OCI-LY3 (cell line): ENCODE data around the gene TYSND1.
"Not testable (repeated sequence)": the region's sequence is repeated elsewhere in the genome, so short reads cannot be mapped to it uniquely, and the experiment has no call there.

Source experiments
- H2AFZ ChIP-seq: fragments of 200-600, 300-600 bp; shearing (Covaris generic); 2 replicates; pipeline ENCODE4 v1.6.0; 2014; ENCODE audit warnings: antibody characterized with exemption, low read depth, low read length
- H3K27ac ChIP-seq: fragments of 200-600, 300-600 bp; sonication (generic); 2 replicates; pipeline ENCODE4 v1.5.1; 2014; ENCODE audit warnings: mild to moderate bottlenecking, low read length, moderate library complexity, mixed read lengths
- H3K27me3 ChIP-seq: fragments of 200-600, 300-600 bp; sonication (generic); 2 replicates; pipeline ENCODE4 v1.6.1; 2014; ENCODE audit warnings: low read depth, low read length, mixed read lengths
- H3K36me3 ChIP-seq: fragments of 200-600, 300-600 bp; sonication (generic); replicated peaks from 2 replicates; pipeline ENCODE3; 2014; ENCODE audit warnings: low read depth, low read length, mixed read lengths
- H3K4me1 ChIP-seq: fragments of 300-600, 200-600 bp; sonication (generic); 2 replicates; pipeline ENCODE4 v1.6.1; 2014; ENCODE audit warnings: low read length, mixed read lengths
- H3K4me2 ChIP-seq: fragments of 200-600, 300-600 bp; sonication (generic); 2 replicates; pipeline ENCODE4 v1.6.1; 2014; ENCODE audit warnings: low read length, mixed read lengths
- H3K4me3 ChIP-seq: fragments of 300-600, 200-600 bp; sonication (generic); 2 replicates; pipeline ENCODE4 v1.5.1; 2014; ENCODE audit warnings: antibody characterized with exemption, mild to moderate bottlenecking, low read length, moderate library complexity
- H3K79me2 ChIP-seq: fragments of 300-600, 200-600 bp; shearing (Covaris generic); 2 replicates; pipeline ENCODE4 v1.6.1; 2014; ENCODE audit warnings: mild to moderate bottlenecking, low read length, mixed read lengths
- H3K9ac ChIP-seq: fragments of 300-600, 200-600 bp; shearing (Covaris generic); 2 replicates; pipeline ENCODE4 v1.6.0; 2014; ENCODE audit warnings: mild to moderate bottlenecking, low read length, moderate library complexity
- H3K9me3 ChIP-seq: fragments of 200-600, 300-600 bp; shearing (Covaris generic); 2 replicates; pipeline ENCODE4 v1.6.1; 2014; ENCODE audit warnings: low read length, mixed read lengths; ENCODE audit not compliant: insufficient read depth
- H4K20me1 ChIP-seq: fragments of 200-600, 300-600 bp; sonication (generic); 2 replicates; pipeline ENCODE4 v1.6.1; 2016; ENCODE audit warnings: low read length, mixed read lengths; ENCODE audit not compliant: insufficient read depth
- CTCF ChIP-seq: fragments of 200-600, 300-600 bp; sonication (generic); IDR thresholded peaks from 2 replicates; pipeline ENCODE4 v1.5.1; 2014; ENCODE audit warnings: antibody characterized with exemption, low read length, low read depth
- EZH2phosphoT487 ChIP-seq: fragments of 200-600 bp; shearing (Covaris generic); IDR thresholded peaks from 2 replicates; pipeline ENCODE4 v1.6.1; 2018; ENCODE audit warnings: antibody characterized with exemption, mixed run types, low read depth

TYSND1 gene

GRCh38 chr10:70188768-70189167 is 42.3 kb upstream of the TYSND1 start:
- H3K4me3 ChIP-seq: no peak overlapping the region
- no peak overlapping the region for H2AFZ ChIP-seq
- no peaks in the 10 kb centered on the region for H4K20me1 ChIP-seq
- no peak overlapping the region for H3K9ac ChIP-seq
- no peaks in the 10 kb centered on the region for H3K36me3 ChIP-seq
- no peaks in the 10 kb centered on the region for H3K79me2 ChIP-seq
- H3K27ac ChIP-seq: no peak overlapping the region
- no peaks in the 10 kb centered on the region for H3K9me3 ChIP-seq
- no peaks in the 10 kb centered on the region for H3K27me3 ChIP-seq
- no peak for TF ChIP-seq CTCF
- no peak overlapping the region for H3K4me2 ChIP-seq
- H3K4me1 ChIP-seq: no peaks in the 10 kb centered on the region

GRCh38 chr10:70186571-70186970 is 40.1 kb upstream of the TYSND1 start:
- no peak overlapping the region for H3K9ac ChIP-seq
- H3K27ac ChIP-seq: no peak overlapping the region
- no peaks in the 10 kb centered on the region for H4K20me1 ChIP-seq
- no peaks in the 10 kb centered on the region for H3K36me3 ChIP-seq
- no peak overlapping the region for H2AFZ ChIP-seq
- no peaks in the 10 kb centered on the region for H3K27me3 ChIP-seq
- no peak overlapping the region for H3K4me3 ChIP-seq
- H3K79me2 ChIP-seq: no peaks in the 10 kb centered on the region
- TF ChIP-seq EZH2phosphoT487: no peak
- TF ChIP-seq CTCF: no peak
- no peak overlapping the region for H3K4me2 ChIP-seq
- no peaks in the 10 kb centered on the region for H3K9me3 ChIP-seq
- no peaks in the 10 kb centered on the region for H3K4me1 ChIP-seq

GRCh38 chr10:70186090-70186489 is 39.6 kb upstream of the TYSND1 start:
- H2AFZ ChIP-seq: no peak overlapping the region
- TF ChIP-seq EZH2phosphoT487: no peak
- no peak for TF ChIP-seq CTCF
- H3K27ac ChIP-seq: no peak overlapping the region
- H3K79me2 ChIP-seq: no peaks in the 10 kb centered on the region
- H3K9me3 ChIP-seq: no peaks in the 10 kb centered on the region
- H3K9ac ChIP-seq: no peak overlapping the region
- no peaks in the 10 kb centered on the region for H3K4me1 ChIP-seq
- H4K20me1 ChIP-seq: no peaks in the 10 kb centered on the region
- H3K36me3 ChIP-seq: no peaks in the 10 kb centered on the region
- H3K27me3 ChIP-seq: no peaks in the 10 kb centered on the region
- no peak overlapping the region for H3K4me2 ChIP-seq
- H3K4me3 ChIP-seq: no peak overlapping the region

- Histone ChIP-seq H3K4me2 (no peak overlapping the region), H3K4me3 (no peak overlapping the region), H3K9me3 (no peaks in the 10 kb centered on the region), H4K20me1 (no peaks in the 10 kb centered on the region), H3K79me2 (no peaks in the 10 kb centered on the region), H3K36me3 (no peaks in the 10 kb centered on the region), H3K27me3 (no peaks in the 10 kb centered on the region), H2AFZ (no peak overlapping the region), H3K27ac (no peak overlapping the region), H3K4me1 (no peaks in the 10 kb centered on the region), H3K9ac (no peak overlapping the region)
- TF ChIP-seq CTCF: no peak
- no peak for TF ChIP-seq EZH2phosphoT487
Observed at GRCh38 chr10:70183304-70183703, 36.8 kb upstream of the TYSND1 start.

- H3K4me2 ChIP-seq, H3K27me3 ChIP-seq, H3K36me3 ChIP-seq, H4K20me1 ChIP-seq, H3K9me3 ChIP-seq, H3K79me2 ChIP-seq, H2AFZ ChIP-seq, H3K4me3 ChIP-seq, H3K27ac ChIP-seq, H3K9ac ChIP-seq, H3K4me1 ChIP-seq: not testable (repeated sequence)
Observed at GRCh38 chr10:70179209-70179608, 32.7 kb upstream of the TYSND1 start.
